ENCODE results near the gene C15orf40.
"Not testable (repeated sequence)": the region's sequence is repeated elsewhere in the genome, so short reads cannot be mapped to it uniquely, and the experiment has no call there.

Gene C15orf40

GRCh38 chr15:83031234-83031633 is 19.8 kb upstream of the C15orf40 start:
- not testable (repeated sequence) for H2BK120ac ChIP-seq (ENCODE audit: low read depth, low read length); H3K4ac ChIP-seq (ENCODE audit: low read length); H4K91ac ChIP-seq (ENCODE audit: low read depth, low read length, poor library complexity); H2BK15ac ChIP-seq (ENCODE audit: low read length); H4K8ac ChIP-seq (ENCODE audit: low read depth, low read length); H3K18ac ChIP-seq (ENCODE audit: low read length); H3K27ac ChIP-seq (replicated peaks; ENCODE audit: low read length); H3K9ac ChIP-seq (ENCODE audit: low read depth, low read length, poor library complexity); H3K4me1 ChIP-seq (ENCODE audit: control insufficient read depth in 2 of 2, insufficient read depth in 1 of 2, low read depth in 1 of 2, low read length in 2 of 2); H3K23ac ChIP-seq (ENCODE audit: low read depth, low read length, poor library complexity); DNase-seq (ENCODE audit: low spot score); H3K4me3 ChIP-seq (ENCODE audit: low read length in 2 of 2); H2AK5ac ChIP-seq (ENCODE audit: low read depth, low read length); H2BK5ac ChIP-seq (ENCODE audit: low read length); H2AFZ ChIP-seq (ENCODE audit: low read length); H3K4me2 ChIP-seq (ENCODE audit: insufficient read depth, low read length, poor library complexity, severe bottlenecking); H2BK12ac ChIP-seq (ENCODE audit: low read length); H3K27me3 ChIP-seq (ENCODE audit: control insufficient read depth in 3 of 3, insufficient read depth in 3 of 3, low read depth in 1 of 3, low read length in 3 of 3); H3K79me1 ChIP-seq (ENCODE audit: low read depth, low read length); H3K14ac ChIP-seq (ENCODE audit: low read length)
- no CpG with 5 or more reads among the region's 6 CpGs for WGBS, 2 donors (ENCODE audit: extremely low coverage in 2 of 2, insufficient read length in 2 of 2, insufficient replicate concordance in 1 of 2)
- Histone ChIP-seq H3K36me3 (replicated peaks in 1 of 2; ENCODE audit: control insufficient read depth in 2 of 2, insufficient read depth in 2 of 2, low read length in 2 of 2) (peaks cover 5 to 84% of the 10 kb centered on the region in 2 donors), H3K9me3 (replicated peaks in 1 of 2; ENCODE audit: control insufficient read depth in 2 of 2, insufficient read depth in 1 of 2, low read depth in 1 of 2, low read length in 2 of 2) (peaks cover 0 to 12% of the 10 kb centered on the region in 2 donors)

GRCh38 chr15:83030021-83030420 is 18.6 kb upstream of the C15orf40 start:
- Histone ChIP-seq H3K4ac (ENCODE audit: low read length) (no peak overlapping the region), H3K9me3 (replicated peaks in 1 of 2; ENCODE audit: control insufficient read depth in 2 of 2, insufficient read depth in 1 of 2, low read depth in 1 of 2, low read length in 2 of 2) (peaks cover 0 to 11% of the 10 kb centered on the region in 2 donors), H4K8ac (ENCODE audit: low read depth, low read length) (no peak overlapping the region), H2BK12ac (ENCODE audit: low read length) (no peak overlapping the region), H3K4me3 (ENCODE audit: low read length in 2 of 2) (no peak overlapping the region), H3K18ac (ENCODE audit: low read length) (no peak overlapping the region), H2BK120ac (ENCODE audit: low read depth, low read length) (no peak overlapping the region), H2AFZ (ENCODE audit: low read length) (no peak overlapping the region), H3K27me3 (ENCODE audit: control insufficient read depth in 3 of 3, insufficient read depth in 3 of 3, low read depth in 1 of 3, low read length in 3 of 3) (no peaks in the 10 kb centered on the region), H2BK5ac (ENCODE audit: low read length) (no peak overlapping the region), H3K23ac (ENCODE audit: low read depth, low read length, poor library complexity) (no peak overlapping the region), H3K36me3 (replicated peaks in 1 of 2; ENCODE audit: control insufficient read depth in 2 of 2, insufficient read depth in 2 of 2, low read length in 2 of 2) (peaks cover 5 to 85% of the 10 kb centered on the region in 2 donors), H3K9ac (ENCODE audit: low read depth, low read length, poor library complexity) (no peak overlapping the region), H3K14ac (ENCODE audit: low read length) (no peak overlapping the region), H2BK15ac (ENCODE audit: low read length) (no peak overlapping the region), H4K91ac (ENCODE audit: low read depth, low read length, poor library complexity) (no peak overlapping the region), H3K27ac (replicated peaks; ENCODE audit: low read length) (no peak overlapping the region), H3K4me1 (ENCODE audit: control insufficient read depth in 2 of 2, insufficient read depth in 1 of 2, low read depth in 1 of 2, low read length in 2 of 2) (no peaks in the 10 kb centered on the region), H3K4me2 (ENCODE audit: insufficient read depth, low read length, poor library complexity, severe bottlenecking) (no peak overlapping the region), H3K79me1 (ENCODE audit: low read depth, low read length) (no peaks in the 10 kb centered on the region), H2AK5ac (ENCODE audit: low read depth, low read length) (no peak overlapping the region)
- no peak for DNase-seq (ENCODE audit: low spot score)
- no CpG with 5 or more reads among the region's 8 CpGs for WGBS, 2 donors (ENCODE audit: extremely low coverage in 2 of 2, insufficient read length in 2 of 2, insufficient replicate concordance in 1 of 2)

- peaks cover 0 to 2% of the 10 kb centered on the region in 2 donors for H3K4me1 ChIP-seq (ENCODE audit: control insufficient read depth in 2 of 2, insufficient read depth in 1 of 2, low read depth in 1 of 2, low read length in 2 of 2)
- no peak overlapping the region for H3K9ac ChIP-seq (ENCODE audit: low read depth, low read length, poor library complexity)
- no peak overlapping the region for H4K8ac ChIP-seq (ENCODE audit: low read depth, low read length)
- no peak overlapping the region for H3K27ac ChIP-seq (replicated peaks; ENCODE audit: low read length)
- no peak overlapping the region for H2AFZ ChIP-seq (ENCODE audit: low read length)
- peaks cover 2% of the 10 kb centered on the region for H3K79me1 ChIP-seq (ENCODE audit: low read depth, low read length)
- no peak overlapping the region for H2AK5ac ChIP-seq (ENCODE audit: low read depth, low read length)
- H3K4me2 ChIP-seq (ENCODE audit: insufficient read depth, low read length, poor library complexity, severe bottlenecking) = no peak overlapping the region
- no peak for DNase-seq (ENCODE audit: low spot score)
- no peak overlapping the region for H3K14ac ChIP-seq (ENCODE audit: low read length)
- no CpG with 5 or more reads among the region's 2 CpGs for WGBS, 2 donors (ENCODE audit: extremely low coverage in 2 of 2, insufficient read length in 2 of 2, insufficient replicate concordance in 1 of 2)
- no peak overlapping the region for H4K91ac ChIP-seq (ENCODE audit: low read depth, low read length, poor library complexity)
- no peak overlapping the region for H3K4ac ChIP-seq (ENCODE audit: low read length)
- no peak overlapping the region for H2BK15ac ChIP-seq (ENCODE audit: low read length)
- no peak overlapping the region for H3K4me3 ChIP-seq (ENCODE audit: low read length in 2 of 2)
- H3K27me3 ChIP-seq (ENCODE audit: control insufficient read depth in 3 of 3, insufficient read depth in 3 of 3, low read depth in 1 of 3, low read length in 3 of 3) = no peaks in the 10 kb centered on the region
- no peak overlapping the region for H3K23ac ChIP-seq (ENCODE audit: low read depth, low read length, poor library complexity)
- no peak overlapping the region for H2BK5ac ChIP-seq (ENCODE audit: low read length)
- H3K36me3 ChIP-seq (replicated peaks in 1 of 2; ENCODE audit: control insufficient read depth in 2 of 2, insufficient read depth in 2 of 2, low read length in 2 of 2) = peaks cover 13 to 69% of the 10 kb centered on the region in 2 donors
- no peak overlapping the region for H3K18ac ChIP-seq (ENCODE audit: low read length)
- H2BK120ac ChIP-seq (ENCODE audit: low read depth, low read length) = no peak overlapping the region
- no peaks in the 10 kb centered on the region for H3K9me3 ChIP-seq (replicated peaks in 1 of 2; ENCODE audit: control insufficient read depth in 2 of 2, insufficient read depth in 1 of 2, low read depth in 1 of 2, low read length in 2 of 2)
- H2BK12ac ChIP-seq (ENCODE audit: low read length) = no peak overlapping the region
These were observed 7.0 kb upstream of the C15orf40 start for GRCh38 chr15:83018436-83018835.

GRCh38 chr15:83016906-83017305 is 5.5 kb upstream of the C15orf40 start:
- Histone ChIP-seq H3K27ac (replicated peaks; ENCODE audit: low read length) (no peak overlapping the region), H4K8ac (ENCODE audit: low read depth, low read length) (no peak overlapping the region), H3K23ac (ENCODE audit: low read depth, low read length, poor library complexity) (no peak overlapping the region), H3K9ac (ENCODE audit: low read depth, low read length, poor library complexity) (no peak overlapping the region), H3K79me1 (ENCODE audit: low read depth, low read length) (peaks cover 2% of the 10 kb centered on the region), H2BK15ac (ENCODE audit: low read length) (no peak overlapping the region), H3K4me1 (ENCODE audit: control insufficient read depth in 2 of 2, insufficient read depth in 1 of 2, low read depth in 1 of 2, low read length in 2 of 2) (peaks cover 1 to 4% of the 10 kb centered on the region in 2 donors), H3K4ac (ENCODE audit: low read length) (no peak overlapping the region), H2AFZ (ENCODE audit: low read length) (no peak overlapping the region), H3K18ac (ENCODE audit: low read length) (no peak overlapping the region), H3K27me3 (ENCODE audit: control insufficient read depth in 3 of 3, insufficient read depth in 3 of 3, low read depth in 1 of 3, low read length in 3 of 3) (no peaks in the 10 kb centered on the region), H2AK5ac (ENCODE audit: low read depth, low read length) (no peak overlapping the region), H3K36me3 (replicated peaks in 1 of 2; ENCODE audit: control insufficient read depth in 2 of 2, insufficient read depth in 2 of 2, low read length in 2 of 2) (peaks cover 13 to 64% of the 10 kb centered on the region in 2 donors), H3K14ac (ENCODE audit: low read length) (no peak overlapping the region), H2BK120ac (ENCODE audit: low read depth, low read length) (no peak overlapping the region), H2BK5ac (ENCODE audit: low read length) (no peak overlapping the region), H2BK12ac (ENCODE audit: low read length) (no peak overlapping the region), H3K4me3 (ENCODE audit: low read length in 2 of 2) (no peak overlapping the region), H4K91ac (ENCODE audit: low read depth, low read length, poor library complexity) (no peak overlapping the region), H3K9me3 (replicated peaks in 1 of 2; ENCODE audit: control insufficient read depth in 2 of 2, insufficient read depth in 1 of 2, low read depth in 1 of 2, low read length in 2 of 2) (peaks cover 0 to 8% of the 10 kb centered on the region in 2 donors), H3K4me2 (ENCODE audit: insufficient read depth, low read length, poor library complexity, severe bottlenecking) (no peak overlapping the region)
- DNase-seq (ENCODE audit: low spot score) = no peak
- WGBS, 2 donors (ENCODE audit: extremely low coverage in 2 of 2, insufficient read length in 2 of 2, insufficient replicate concordance in 1 of 2) = no CpG with 5 or more reads among the region's 5 CpGs

Measured in neuronal stem cell (in vitro differentiated cells).